SH-SY5Y (cell line): ENCODE data around the gene PRSS53.

Source experiments
- GATA2 ChIP-seq: IDR thresholded peaks from 2 replicates; pipeline ENCODE4 v1.6.1; 2011; ENCODE audit warnings: mild to moderate bottlenecking, low read depth, low read length
- GATA3 ChIP-seq: IDR thresholded peaks from 2 replicates; pipeline ENCODE4 v1.6.1; 2011; ENCODE audit warnings: low read depth, mild to moderate bottlenecking, low read length, moderate library complexity

DNA sequence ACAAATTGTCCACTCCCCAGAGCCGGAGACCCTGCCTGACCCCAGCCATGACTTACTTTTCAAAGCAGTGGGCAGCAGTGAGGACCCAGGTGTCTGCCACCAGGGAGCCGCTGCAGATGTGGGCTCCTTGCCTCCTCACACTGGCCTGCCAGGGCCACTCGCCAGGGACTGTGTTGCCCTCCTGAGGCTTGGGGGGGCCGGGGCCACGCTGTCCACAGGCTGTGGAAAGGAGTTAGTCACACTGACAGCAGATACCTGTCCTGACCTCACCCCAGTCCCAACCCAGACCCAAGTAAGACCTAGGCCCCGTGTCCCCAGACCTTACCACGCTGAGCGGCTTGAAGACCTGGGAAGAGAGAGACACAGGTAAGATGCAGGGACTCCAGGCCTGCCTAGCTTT, 1.3 kb downstream of the PRSS53 start:
- no peak for TF ChIP-seq GATA2
- TF ChIP-seq GATA3: no peak
